Adrenal gland (tissue), 5 donors: Measurements from ENCODE around the gene JSRP1.

Experiments
- POLR2A ChIP-seq, 2 donors: fragments of 450-650 bp; IDR thresholded peaks; one replicate each; pipeline ENCODE4 v1.6.1; 2017; ENCODE audit warnings: antibody characterized with exemption in 2 of 2, mild to moderate bottlenecking in 2 of 2, moderate library complexity in 1 of 2
- TF ChIP-seq, protein P1 (sequence below), 6 experiments: fragments of 450-650 bp in 4 of 6; fragments of 200-600 bp in 2 of 6; sonication (generic) in 1 of 6; IDR thresholded peaks; 1 replicate in 5 of 6; 2 replicates in 1 of 6; pipeline versions ENCODE4 v1.5.1 to v1.8.0; 2016 to 2021; ENCODE audit warnings: antibody characterized with exemption in 6 of 6, mild to moderate bottlenecking in 2 of 6, moderate library complexity in 1 of 6
- donor health status: DM: no; HTN: no; CAD: no.

DNA sequence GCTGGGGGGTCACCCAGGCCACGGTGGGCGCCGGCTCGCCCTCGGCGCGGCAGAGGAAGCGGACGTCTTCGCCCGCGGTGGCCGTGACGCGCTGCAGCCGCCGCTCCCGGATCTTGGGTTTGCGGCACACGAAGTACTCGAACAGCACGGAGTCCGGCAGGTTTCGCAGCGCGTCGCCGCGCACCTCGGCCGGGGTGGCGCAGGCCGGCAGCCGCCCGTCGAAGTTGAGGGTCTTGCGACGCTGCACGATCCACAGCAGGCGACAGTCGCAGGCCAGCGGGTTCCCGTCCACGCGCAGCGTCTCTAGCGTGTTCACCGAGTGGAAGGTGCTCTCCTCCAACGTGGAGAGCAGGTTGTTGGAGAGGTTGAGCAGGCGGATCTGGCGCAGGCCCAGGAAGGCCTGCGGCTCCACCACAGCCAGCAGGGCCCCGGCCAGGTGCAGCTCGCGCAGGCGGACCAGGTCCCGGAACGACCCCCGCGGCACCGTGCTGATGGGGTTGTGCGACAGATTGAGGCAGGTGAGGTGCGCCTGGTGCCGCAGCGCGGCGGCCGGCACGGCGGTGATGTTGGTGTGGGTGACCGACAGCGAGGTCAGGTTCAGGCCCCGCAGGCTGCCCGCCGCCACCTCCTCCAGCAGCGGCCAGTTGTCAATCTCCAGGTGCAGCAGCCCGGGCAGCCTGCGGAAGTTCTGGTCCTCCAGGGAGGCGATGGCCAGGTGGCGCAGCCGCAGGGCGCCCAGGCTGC, 34.4 kb upstream of the JSRP1 start:
- TF ChIP-seq, protein P1, sequence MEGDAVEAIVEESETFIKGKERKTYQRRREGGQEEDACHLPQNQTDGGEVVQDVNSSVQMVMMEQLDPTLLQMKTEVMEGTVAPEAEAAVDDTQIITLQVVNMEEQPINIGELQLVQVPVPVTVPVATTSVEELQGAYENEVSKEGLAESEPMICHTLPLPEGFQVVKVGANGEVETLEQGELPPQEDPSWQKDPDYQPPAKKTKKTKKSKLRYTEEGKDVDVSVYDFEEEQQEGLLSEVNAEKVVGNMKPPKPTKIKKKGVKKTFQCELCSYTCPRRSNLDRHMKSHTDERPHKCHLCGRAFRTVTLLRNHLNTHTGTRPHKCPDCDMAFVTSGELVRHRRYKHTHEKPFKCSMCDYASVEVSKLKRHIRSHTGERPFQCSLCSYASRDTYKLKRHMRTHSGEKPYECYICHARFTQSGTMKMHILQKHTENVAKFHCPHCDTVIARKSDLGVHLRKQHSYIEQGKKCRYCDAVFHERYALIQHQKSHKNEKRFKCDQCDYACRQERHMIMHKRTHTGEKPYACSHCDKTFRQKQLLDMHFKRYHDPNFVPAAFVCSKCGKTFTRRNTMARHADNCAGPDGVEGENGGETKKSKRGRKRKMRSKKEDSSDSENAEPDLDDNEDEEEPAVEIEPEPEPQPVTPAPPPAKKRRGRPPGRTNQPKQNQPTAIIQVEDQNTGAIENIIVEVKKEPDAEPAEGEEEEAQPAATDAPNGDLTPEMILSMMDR (IDR thresholded peaks at IDR 0.05): no peak
- no peak for TF ChIP-seq POLR2A (IDR thresholded peaks at IDR 0.05)
